HG02973 (cell line): ENCODE measurements around the gene FANCL.
"Not testable (repeated sequence)": the region's sequence is repeated elsewhere in the genome, so short reads cannot be mapped to it uniquely, and the experiment has no call there.

Source experiments
- ATAC-seq: cut with Tn5 transposase; IDR thresholded peaks from one replicate; pipeline ENCODE4 v1.9.1; 2021; ENCODE audit warnings: moderate library complexity; ENCODE audit not compliant: unreplicated experiment

FANCL gene

GRCh38 chr2:58155160-58155778 lies 85.9 kb downstream of the FANCL start:
- ATAC-seq = no peak

GRCh38 chr2:58146707-58147106 lies 94.4 kb downstream of the FANCL start:
- ATAC-seq = no peak

GRCh38 chr2:58145769-58146168 lies 95.4 kb downstream of the FANCL start:
- not testable (repeated sequence) for ATAC-seq

- ATAC-seq = no peak
These were observed 100.5 kb downstream of the FANCL start for GRCh38 chr2:58140508-58141072.

GRCh38 chr2:58138396-58139030 lies 102.6 kb downstream of the FANCL start:
- no peak for ATAC-seq

GRCh38 chr2:58137856-58138255 lies 103.3 kb downstream of the FANCL start:
- no peak for ATAC-seq

GRCh38 chr2:58137221-58137620 lies 103.9 kb downstream of the FANCL start:
- no peak for ATAC-seq

- no peak for ATAC-seq
These were observed 105.3 kb downstream of the FANCL start for GRCh38 chr2:58135861-58136260.

GRCh38 chr2:58133395-58133794 lies 107.7 kb downstream of the FANCL start:
- no peak for ATAC-seq

- no peak for ATAC-seq
These were observed 109.7 kb downstream of the FANCL start for GRCh38 chr2:58131191-58132011.

- ATAC-seq = no peak
These were observed 110.9 kb downstream of the FANCL start for GRCh38 chr2:58130238-58130637.

GRCh38 chr2:58127111-58127510 lies 114.0 kb downstream of the FANCL start:
- no peak for ATAC-seq

GRCh38 chr2:58122540-58122939 lies 118.6 kb downstream of the FANCL start:
- no peak for ATAC-seq

GRCh38 chr2:58122040-58122439 lies 119.1 kb downstream of the FANCL start:
- no peak for ATAC-seq

- ATAC-seq = no peak
These were observed 120.4 kb downstream of the FANCL start for GRCh38 chr2:58120626-58121229.

GRCh38 chr2:58113563-58113962 lies 127.6 kb downstream of the FANCL start:
- ATAC-seq = not testable (repeated sequence)

GRCh38 chr2:58110765-58111164 lies 130.4 kb downstream of the FANCL start:
- ATAC-seq = no peak

GRCh38 chr2:58109481-58109880 lies 131.6 kb downstream of the FANCL start:
- no peak for ATAC-seq
